GM21381 (cell line): ENCODE data around the gene ADGRV1.
A peak's percentile ranks its signal among the peaks of the same experiment; 100 is the strongest.
"Not testable (repeated sequence)": the region's sequence is repeated elsewhere in the genome, so short reads cannot be mapped to it uniquely, and the experiment has no call there.

Experiments used
- ATAC-seq: cut with Tn5 transposase; IDR thresholded peaks from one replicate; pipeline ENCODE4 v1.9.1; 2021; ENCODE audit warnings: mild to moderate bottlenecking, moderate library complexity; ENCODE audit not compliant: unreplicated experiment

ADGRV1 gene

GRCh38 chr5:90595766-90596165, 37.2 kb downstream of the ADGRV1 start:
- not testable (repeated sequence) for ATAC-seq

GRCh38 chr5:90598293-90598692, 39.7 kb downstream of the ADGRV1 start:
- ATAC-seq, result no peak

GRCh38 chr5:90600307-90600706, 41.7 kb downstream of the ADGRV1 start:
- not testable (repeated sequence) for ATAC-seq

GRCh38 chr5:90601468-90601867, 42.9 kb downstream of the ADGRV1 start:
- no peak for ATAC-seq

- ATAC-seq, result no peak
Measured at GRCh38 chr5:90602681-90603080, 44.1 kb downstream of the ADGRV1 start.

GRCh38 chr5:90606539-90606938, 47.9 kb downstream of the ADGRV1 start:
- no peak for ATAC-seq

- ATAC-seq, result peak; percentile 95
Measured at GRCh38 chr5:90612919-90613318, 54.3 kb downstream of the ADGRV1 start.

- ATAC-seq, result no peak
Measured at GRCh38 chr5:90613459-90613858, 54.9 kb downstream of the ADGRV1 start.

- no peak for ATAC-seq
Measured at GRCh38 chr5:90613918-90614504, 55.4 kb downstream of the ADGRV1 start.

GRCh38 chr5:90615355-90615754, 56.8 kb downstream of the ADGRV1 start:
- no peak for ATAC-seq

- no peak for ATAC-seq
Measured at GRCh38 chr5:90618071-90618470, 59.5 kb downstream of the ADGRV1 start.

GRCh38 chr5:90619762-90620161, 61.2 kb downstream of the ADGRV1 start:
- ATAC-seq, result not testable (repeated sequence)

- ATAC-seq, result no peak
Measured at GRCh38 chr5:90621848-90622247, 63.3 kb downstream of the ADGRV1 start.

- no peak for ATAC-seq
Measured at GRCh38 chr5:90626493-90626892, 67.9 kb downstream of the ADGRV1 start.

GRCh38 chr5:90628492-90628891, 69.9 kb downstream of the ADGRV1 start:
- ATAC-seq, result no peak

GRCh38 chr5:90632791-90633190, 74.2 kb downstream of the ADGRV1 start:
- no peak for ATAC-seq

GRCh38 chr5:90636948-90637347, 78.4 kb downstream of the ADGRV1 start:
- ATAC-seq, result no peak

- no peak for ATAC-seq
Measured at GRCh38 chr5:90637731-90638130, 79.1 kb downstream of the ADGRV1 start.

GRCh38 chr5:90638878-90639277, 80.3 kb downstream of the ADGRV1 start:
- no peak for ATAC-seq

GRCh38 chr5:90640484-90641059, 82.0 kb downstream of the ADGRV1 start:
- ATAC-seq, result no peak

GRCh38 chr5:90641528-90641927, 82.9 kb downstream of the ADGRV1 start:
- no peak for ATAC-seq

- no peak for ATAC-seq
Measured at GRCh38 chr5:90642706-90643229, 84.2 kb downstream of the ADGRV1 start.

- no peak for ATAC-seq
Measured at GRCh38 chr5:90644132-90644531, 85.5 kb downstream of the ADGRV1 start.
